GM10248 (cell line): Measurements from ENCODE around the gene PDE12.

ENCODE experiments used
- CTCF ChIA-PET: fragments of 300-600 bp; sonication (Branson Sonifier 250); formaldehyde crosslinking; extraction: SDS; loops from one replicate; lab custom pipeline; 2021; ENCODE audit warnings: antibody characterized with exemption; lab: Yijun Ruan, JAX
- POLR2A ChIA-PET: fragments of 350-650 bp; sonication (Branson Sonifier 250); formaldehyde crosslinking; extraction: SDS; loops from one replicate; lab custom pipeline; 2020; ENCODE audit warnings: antibody characterized with exemption; lab: Yijun Ruan, JAX
- DNase-seq: peaks from one replicate; pipeline ENCODE4 v3.0.0; 2012; ENCODE audit errors: extremely low spot score
- CTCF ChIP-seq: IDR thresholded peaks from 2 replicates; pipeline ENCODE4 v1.5.1; 2012; ENCODE audit warnings: mild to moderate bottlenecking, low read depth; ENCODE audit errors: extremely low read depth, missing control alignments, control extremely low read depth

PDE12 gene

GRCh38 chr3:57583544-57583943 lies 27.5 kb downstream of the PDE12 start:
- no peak for DNase-seq
- TF ChIP-seq CTCF, result no peak
- ChIA-PET CTCF (no interaction called here), POLR2A (no interaction called here)

GRCh38 chr3:57586778-57587177 lies 30.7 kb downstream of the PDE12 start:
- no peak for TF ChIP-seq CTCF
- CTCF ChIA-PET, result no interaction called here
- POLR2A ChIA-PET, result no interaction called here
- no peak for DNase-seq

GRCh38 chr3:57587905-57588304 lies 31.8 kb downstream of the PDE12 start:
- ChIA-PET CTCF (no interaction called here), POLR2A (no interaction called here)
- TF ChIP-seq CTCF, result no peak
- DNase-seq, result no peak

GRCh38 chr3:57592306-57592705 lies 36.2 kb downstream of the PDE12 start:
- ChIA-PET POLR2A (interaction anchor here (0.9 to 1.1 kb wide), 2 partner anchors 12 to 37 kb away, joined by 4 to 5 read pairs; partner anchors contain the start of gene PDE12), CTCF (interaction anchor here (0.8 to 0.9 kb wide), 2 partner anchors 16 to 22 kb away, joined by 3 read pairs; no protein-coding TSS in a partner anchor)
- TF ChIP-seq CTCF, result no peak
- no peak for DNase-seq

GRCh38 chr3:57594144-57594543 lies 38.1 kb downstream of the PDE12 start:
- POLR2A ChIA-PET, result interaction anchor here (0.7 to 1.3 kb wide), 3 partner anchors 38 to 893 kb away, joined by 4 read pairs; partner anchors contain the start of gene PDE12
- no peak for DNase-seq
- TF ChIP-seq CTCF, result no peak
- CTCF ChIA-PET, result interaction anchor here (0.9 kb wide), 1 partner anchor 13 kb away, joined by 3 read pairs; no protein-coding TSS in a partner anchor

GRCh38 chr3:57594576-57594975 lies 38.5 kb downstream of the PDE12 start:
- ChIA-PET POLR2A (interaction anchor here (0.7 to 1.3 kb wide), 3 partner anchors 38 to 892 kb away, joined by 4 read pairs; partner anchors contain the start of gene PDE12), CTCF (interaction anchor here (0.9 kb wide), 1 partner anchor 14 kb away, joined by 3 read pairs; no protein-coding TSS in a partner anchor)
- TF ChIP-seq CTCF, result no peak
- DNase-seq, result no peak
